ENCODE data around the gene CPED1.
"Not testable (repeated sequence)": the region's sequence is repeated elsewhere in the genome, so short reads cannot be mapped to it uniquely, and the experiment has no call there.

CPED1 gene

DNA sequence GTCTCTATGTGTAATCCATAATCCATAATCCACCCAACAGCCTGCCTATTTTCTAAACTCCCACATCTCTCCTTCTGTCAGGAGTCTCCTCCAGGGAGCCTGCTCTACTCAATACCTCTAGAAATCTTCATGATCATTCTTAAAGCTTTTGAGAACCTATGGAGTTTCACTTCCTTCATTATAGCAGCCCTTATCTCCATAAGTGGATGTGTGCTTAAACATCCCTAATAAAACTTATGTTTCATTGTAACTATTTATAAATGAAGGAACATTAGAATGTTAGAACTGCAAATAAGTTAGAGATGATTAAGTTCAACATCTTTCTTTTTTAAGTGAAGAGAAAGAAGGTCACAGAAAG is 8.5 kb downstream of the CPED1 start:
- no peak for DNase-seq (ENCODE audit: low read depth)

DNA sequence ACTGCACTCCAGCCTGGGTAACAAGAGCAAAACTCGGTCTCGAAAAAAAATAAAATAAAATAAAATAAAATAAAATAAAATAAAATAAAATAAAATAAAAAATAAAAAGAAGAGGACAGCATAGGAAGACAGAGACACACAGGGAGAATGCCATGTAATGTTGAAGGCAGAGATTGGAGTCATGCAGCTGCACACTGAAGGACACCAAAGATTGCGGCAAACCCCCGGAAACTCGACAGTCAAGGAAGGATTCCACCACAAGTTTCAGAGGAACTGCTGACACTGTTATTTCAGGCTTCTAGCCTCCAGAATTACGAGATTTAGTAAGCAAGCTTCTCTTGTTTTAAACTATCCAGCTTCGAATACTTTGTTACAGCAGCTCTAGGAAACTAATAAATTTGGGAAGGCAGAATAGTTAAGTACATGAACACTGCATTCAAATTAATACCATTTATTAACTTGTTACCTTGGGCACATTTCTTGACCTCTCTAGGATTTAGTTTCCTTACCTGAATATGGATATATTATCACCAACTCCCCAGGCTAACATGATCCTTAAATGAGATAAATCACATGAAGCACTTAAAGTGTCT is 9.5 kb downstream of the CPED1 start:
- no peak for DNase-seq (ENCODE audit: low read depth)

DNA sequence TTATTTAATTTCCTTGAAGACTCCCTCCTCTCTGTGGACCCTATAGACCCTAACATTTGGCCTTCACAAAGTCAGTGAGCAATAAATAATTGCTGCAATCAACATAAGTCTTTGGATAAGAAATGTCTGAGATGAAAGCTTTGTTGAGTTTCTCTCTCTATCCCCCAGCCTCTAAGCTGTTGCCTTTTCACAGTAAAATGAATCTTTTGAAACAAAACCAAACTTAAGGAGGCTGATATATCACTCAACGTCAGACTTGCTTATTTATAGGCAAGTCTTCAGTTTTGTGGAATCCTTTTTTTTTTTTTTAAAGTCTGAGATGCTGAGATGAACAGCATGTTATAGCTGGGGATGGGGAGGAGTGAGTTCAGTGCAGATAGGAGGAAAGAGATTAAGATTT is 10.0 kb downstream of the CPED1 start:
- no peak for DNase-seq (ENCODE audit: low read depth)

DNA sequence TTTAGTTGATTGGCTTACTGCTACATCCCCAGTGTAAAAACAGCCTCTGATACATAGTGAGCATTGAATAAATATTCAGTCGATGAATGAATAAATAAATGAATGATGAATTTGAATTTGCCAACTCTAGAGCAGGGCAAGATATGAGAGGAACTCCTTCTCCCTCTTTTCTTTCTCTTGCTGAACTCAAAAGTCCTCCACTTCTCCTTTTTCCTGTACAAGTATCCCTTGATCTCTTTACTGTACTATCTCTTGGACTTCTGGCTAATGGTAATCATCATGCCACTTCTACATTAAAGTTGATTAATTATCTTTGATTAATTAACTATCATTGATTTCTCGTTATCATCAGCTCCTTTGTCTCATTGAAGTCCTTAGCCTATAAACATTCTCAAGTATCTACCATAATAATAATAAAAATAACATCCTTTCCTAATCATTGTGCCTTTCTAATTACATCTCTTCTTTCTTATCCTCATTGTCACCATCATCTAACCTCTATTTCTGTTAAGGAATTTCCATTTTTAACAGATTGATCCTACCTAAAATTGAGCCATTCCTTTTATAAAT is 10.6 kb downstream of the CPED1 start:
- no peak for DNase-seq (ENCODE audit: low read depth)

DNA sequence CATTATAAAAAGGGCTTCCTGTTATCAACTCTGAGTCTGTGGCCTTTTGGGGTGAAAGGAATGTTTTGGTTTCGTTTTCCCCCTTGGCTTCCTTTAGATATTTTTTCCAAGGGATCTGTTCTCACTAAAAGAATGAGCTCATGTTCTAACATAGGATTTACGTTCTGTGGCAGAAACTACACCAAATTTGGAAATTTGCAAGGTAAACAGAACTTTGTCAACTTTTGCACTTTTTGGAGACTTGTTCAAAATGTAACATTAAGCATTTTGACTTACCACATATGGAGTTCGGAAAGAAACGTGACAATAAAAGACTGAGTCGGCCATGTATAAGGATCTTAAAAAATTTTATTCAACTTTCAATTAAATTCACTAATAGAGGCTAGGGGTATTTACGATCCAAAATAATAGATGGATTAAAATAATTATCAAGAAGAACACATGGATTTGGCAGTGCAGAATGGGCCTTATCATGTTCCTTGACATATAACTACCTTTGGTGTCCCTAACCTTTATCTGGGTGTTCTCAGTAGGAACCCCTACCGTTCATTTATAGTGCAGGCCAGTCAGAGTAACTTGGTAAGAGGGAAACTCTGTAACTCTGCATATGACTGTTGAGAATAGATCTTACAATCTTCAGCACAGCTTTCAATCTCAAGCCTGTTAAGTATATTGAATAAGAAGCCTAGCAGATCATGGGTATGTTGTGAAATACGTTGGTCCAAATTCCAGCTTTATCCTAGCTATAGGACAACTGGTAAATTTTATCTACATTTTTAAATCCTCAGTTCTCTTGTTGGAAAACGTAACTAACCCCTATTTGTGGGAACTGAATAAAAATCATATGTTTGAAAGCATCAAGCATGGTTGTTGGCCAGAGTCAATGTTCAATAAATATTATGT is 11.8 kb downstream of the CPED1 start:
- DNase-seq (ENCODE audit: low read depth): no peak

DNA sequence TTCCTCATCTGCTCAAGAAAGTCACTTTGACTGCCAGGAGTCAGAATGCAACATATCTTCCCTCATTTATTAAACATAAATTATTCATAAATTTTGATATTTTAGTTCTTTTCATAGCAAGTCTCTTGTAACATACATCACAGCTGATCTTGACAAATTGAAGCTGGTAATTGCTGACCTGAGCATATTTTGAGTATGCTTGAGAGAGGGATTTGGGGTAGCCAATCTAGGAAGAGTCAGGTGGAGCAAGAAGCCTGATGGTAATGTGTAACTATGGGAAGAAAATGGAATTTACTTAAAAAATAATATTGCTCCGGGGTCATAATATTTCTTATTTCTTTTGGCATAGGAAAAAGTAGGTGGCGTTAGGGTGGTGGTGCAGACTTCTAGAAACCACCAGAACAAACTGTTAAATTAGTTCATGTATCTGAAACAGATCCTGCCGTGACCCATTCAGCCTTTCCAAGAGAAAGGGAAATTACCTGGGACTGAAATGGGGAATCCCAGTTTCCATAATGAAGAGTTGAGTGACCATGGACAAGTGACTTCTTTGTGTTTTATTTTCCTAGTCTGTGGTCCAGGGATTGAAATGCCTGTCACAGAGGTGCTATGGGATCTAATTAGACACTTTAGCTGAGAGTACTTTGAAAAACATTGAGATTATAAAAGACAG is 12.9 kb downstream of the CPED1 start:
- no peak for DNase-seq (ENCODE audit: low read depth)

DNA sequence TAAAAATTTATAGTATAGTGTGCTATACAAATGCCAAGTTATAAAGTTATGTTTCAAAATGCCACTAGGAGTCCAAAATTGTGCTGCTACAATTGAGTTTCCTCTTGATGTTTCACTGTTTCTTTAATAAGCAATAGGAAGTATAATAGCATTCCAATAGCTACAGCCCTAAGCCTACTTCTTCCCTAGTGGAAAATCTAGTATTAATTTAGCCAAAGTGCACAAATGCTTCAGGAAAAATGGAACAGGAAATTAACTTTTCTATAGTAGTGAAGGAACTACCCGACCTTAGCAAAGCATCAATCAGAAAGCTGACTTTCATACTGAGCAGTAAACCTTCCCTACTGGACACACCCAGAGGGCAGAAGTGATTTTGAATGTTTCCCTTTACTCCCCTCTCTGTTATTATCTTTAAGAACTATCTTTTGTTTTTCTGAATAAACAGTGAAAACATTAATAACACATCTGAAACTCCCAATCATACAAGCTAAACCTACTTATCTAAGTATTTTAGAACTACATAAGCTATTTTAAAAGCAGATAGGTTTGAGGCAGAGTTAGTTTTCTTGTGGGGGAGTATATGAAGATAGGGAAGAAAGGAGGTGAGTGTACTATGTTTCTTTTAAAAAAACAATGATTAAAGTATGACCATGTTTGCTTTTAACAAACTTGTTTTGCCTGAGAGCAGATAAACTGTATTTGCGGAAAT is 13.7 kb downstream of the CPED1 start:
- DNase-seq (ENCODE audit: low read depth): no peak

DNA sequence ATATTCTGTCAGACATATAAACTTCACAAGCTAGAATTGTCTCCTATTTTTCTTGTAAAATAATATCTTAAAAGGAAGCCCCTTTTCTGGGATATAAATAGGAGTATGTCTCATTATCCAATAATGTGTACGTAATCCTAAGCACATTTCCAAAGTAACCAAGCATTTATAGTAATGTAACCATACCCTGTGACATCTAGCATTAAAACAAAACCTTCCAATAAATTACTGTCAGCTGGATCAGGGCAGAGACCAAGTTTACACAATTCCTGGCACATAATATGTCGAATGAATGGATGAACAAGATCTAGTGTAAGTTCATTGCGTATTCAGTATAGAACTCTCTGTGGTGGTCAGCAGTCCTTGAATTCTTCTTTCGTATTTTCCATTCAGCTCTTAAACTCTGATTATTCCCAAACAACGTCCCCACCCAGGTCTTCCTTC is 14.3 kb downstream of the CPED1 start:
- no peak for DNase-seq (ENCODE audit: low read depth)

GRCh38 chr7:121003986-121004685 is 15.6 kb downstream of the CPED1 start:
- no peak for DNase-seq (ENCODE audit: low read depth)

DNA sequence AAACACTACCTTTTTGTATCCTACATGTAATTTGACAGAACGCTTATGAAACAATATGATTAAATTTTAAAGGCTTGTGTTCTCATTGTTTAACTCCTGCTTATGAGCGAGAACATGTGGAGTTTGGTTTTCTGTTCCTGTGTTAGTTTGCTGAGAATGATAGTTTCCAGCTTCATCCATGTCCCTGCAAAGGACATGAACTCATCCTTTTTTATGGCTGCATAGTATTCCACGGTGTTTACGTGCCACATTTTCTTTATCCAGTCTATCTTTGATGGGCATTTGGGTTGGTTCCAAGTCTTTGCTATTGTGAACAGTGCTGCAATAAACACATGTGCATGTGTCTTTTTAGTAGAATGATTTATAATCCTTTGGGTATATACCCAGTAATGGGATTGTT is 16.5 kb downstream of the CPED1 start:
- DNase-seq (ENCODE audit: low read depth): not testable (repeated sequence)

DNA sequence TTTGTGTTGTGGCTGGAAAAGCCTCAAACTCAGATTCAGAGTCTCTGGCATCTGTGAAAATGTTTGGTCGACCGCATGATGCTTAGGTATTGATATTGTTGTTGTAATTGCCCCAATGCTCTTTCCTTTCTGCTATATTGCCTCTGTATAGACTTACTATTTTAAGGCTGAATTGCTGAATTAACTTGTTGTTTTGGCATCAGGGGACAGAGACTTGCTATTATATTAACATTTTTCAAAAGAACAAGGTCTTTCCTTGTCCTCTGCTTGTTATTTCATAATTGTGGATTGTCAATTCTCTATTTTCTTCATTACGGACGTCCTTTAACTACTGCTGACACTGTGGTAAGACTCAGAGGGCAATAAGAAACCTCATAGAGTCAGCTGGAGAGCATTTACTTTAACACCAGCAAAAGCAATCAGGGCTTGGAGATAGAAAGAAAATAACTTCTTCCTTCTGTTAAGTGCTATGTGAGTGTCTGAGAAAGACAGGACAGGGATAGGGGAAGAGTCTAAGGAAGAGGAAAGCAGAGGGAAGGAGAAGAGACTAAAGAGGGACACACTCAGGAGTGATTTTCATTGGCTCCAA is 17.6 kb downstream of the CPED1 start:
- no peak for DNase-seq (ENCODE audit: low read depth)

GRCh38 chr7:121006711-121007315 is 18.3 kb downstream of the CPED1 start:
- no peak for DNase-seq (ENCODE audit: low read depth)

- DNase-seq (ENCODE audit: low read depth): no peak
These were observed 20.3 kb downstream of the CPED1 start for GRCh38 chr7:121008816-121009215.

DNA sequence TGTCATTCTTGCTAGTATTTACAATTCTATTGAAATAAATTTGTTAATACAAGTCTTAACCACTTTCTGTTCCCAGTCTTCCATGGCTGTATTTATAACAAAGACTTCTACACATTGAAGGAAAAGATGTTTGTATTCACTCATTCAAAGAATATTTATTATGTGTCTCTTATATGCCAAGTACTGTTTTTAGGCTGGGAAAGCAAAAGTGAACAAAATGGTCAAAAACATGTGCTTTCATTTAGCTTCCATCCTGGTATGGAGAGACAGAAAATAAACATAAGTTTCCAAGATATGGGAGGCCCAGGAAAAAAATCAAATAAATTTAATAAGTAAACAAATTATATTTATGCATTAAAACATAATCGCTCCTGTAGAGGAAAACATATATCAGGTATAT is 22.9 kb downstream of the CPED1 start:
- no peak for DNase-seq (ENCODE audit: low read depth)

- DNase-seq (ENCODE audit: low read depth): no peak
These were observed 23.8 kb downstream of the CPED1 start for GRCh38 chr7:121012170-121012874.

DNA sequence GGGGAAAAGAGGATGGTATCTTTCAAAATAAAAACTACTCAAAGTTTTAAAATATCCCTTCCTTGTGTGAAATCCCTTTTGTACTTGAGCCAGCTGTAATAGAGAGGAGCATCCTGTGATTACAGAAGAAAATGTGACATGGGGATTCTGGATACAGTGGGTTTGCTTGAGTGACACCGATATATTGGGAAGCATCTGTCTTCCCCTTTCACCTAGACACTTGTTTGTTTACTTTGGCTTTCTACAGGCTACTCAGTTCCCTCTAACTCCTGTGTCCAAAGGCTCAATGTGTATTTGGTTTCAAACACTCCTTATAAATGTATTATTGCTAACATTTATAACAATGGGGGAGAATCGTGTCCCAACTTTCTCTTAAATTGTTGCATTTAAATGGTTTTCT is 24.4 kb downstream of the CPED1 start:
- DNase-seq (ENCODE audit: low read depth): no peak

- no peak for DNase-seq (ENCODE audit: low read depth)
These were observed 27.0 kb downstream of the CPED1 start for GRCh38 chr7:121015560-121015959.

DNA sequence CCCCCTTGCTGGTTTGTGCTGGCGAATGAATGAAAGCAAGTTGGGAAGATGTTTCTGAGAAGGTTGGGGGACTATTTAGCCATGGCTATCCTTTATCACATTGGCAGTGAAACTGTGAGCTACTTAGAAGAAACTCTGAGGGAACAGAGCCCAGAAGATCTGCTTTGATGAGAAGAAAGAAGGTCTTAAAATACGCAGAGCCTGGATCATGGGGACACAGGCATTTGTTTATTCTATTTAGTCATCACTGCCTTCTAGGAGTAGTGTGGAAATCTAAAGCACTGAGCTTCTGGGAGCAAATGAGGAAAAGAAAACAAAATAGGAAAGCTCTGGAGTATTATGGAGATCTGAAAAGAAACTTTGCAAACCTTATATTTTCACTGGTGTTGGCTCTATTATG is 28.5 kb downstream of the CPED1 start:
- no peak for DNase-seq (ENCODE audit: low read depth)

GRCh38 chr7:121017586-121017985 is 29.1 kb downstream of the CPED1 start:
- no peak for DNase-seq (ENCODE audit: low read depth)

- DNase-seq (ENCODE audit: low read depth): no peak
These were observed 30.5 kb downstream of the CPED1 start for GRCh38 chr7:121019018-121019417.
